Fibroblast of lung (primary cell): ENCODE results near the gene CSAG2.

ENCODE experiments used
- EZH2 ChIP-seq: IDR thresholded peaks from 2 replicates; pipeline ENCODE4 v1.5.1; 2012; ENCODE audit warnings: low read length, control low read depth, mild to moderate bottlenecking; ENCODE audit errors: missing control alignments
- TF ChIP-seq, protein P1 (sequence below), 2 donors: IDR thresholded peaks in 1 of 2; conservative IDR thresholded peaks in 1 of 2; 1 replicate in 1 of 2; 2 replicates in 1 of 2; pipeline ENCODE4 v1.5.1; 2011 to 2012; ENCODE audit warnings: low read length in 2 of 2, control low read depth in 1 of 2, inconsistent platforms in 1 of 2, low read depth in 1 of 2, mild to moderate bottlenecking in 1 of 2

GRCh38 chrX:152658302-152658701, 50.8 kb downstream of the CSAG2 start:
- TF ChIP-seq, protein P1, sequence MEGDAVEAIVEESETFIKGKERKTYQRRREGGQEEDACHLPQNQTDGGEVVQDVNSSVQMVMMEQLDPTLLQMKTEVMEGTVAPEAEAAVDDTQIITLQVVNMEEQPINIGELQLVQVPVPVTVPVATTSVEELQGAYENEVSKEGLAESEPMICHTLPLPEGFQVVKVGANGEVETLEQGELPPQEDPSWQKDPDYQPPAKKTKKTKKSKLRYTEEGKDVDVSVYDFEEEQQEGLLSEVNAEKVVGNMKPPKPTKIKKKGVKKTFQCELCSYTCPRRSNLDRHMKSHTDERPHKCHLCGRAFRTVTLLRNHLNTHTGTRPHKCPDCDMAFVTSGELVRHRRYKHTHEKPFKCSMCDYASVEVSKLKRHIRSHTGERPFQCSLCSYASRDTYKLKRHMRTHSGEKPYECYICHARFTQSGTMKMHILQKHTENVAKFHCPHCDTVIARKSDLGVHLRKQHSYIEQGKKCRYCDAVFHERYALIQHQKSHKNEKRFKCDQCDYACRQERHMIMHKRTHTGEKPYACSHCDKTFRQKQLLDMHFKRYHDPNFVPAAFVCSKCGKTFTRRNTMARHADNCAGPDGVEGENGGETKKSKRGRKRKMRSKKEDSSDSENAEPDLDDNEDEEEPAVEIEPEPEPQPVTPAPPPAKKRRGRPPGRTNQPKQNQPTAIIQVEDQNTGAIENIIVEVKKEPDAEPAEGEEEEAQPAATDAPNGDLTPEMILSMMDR (conservative IDR thresholded peaks at IDR 0.05 in 1 of 2, IDR thresholded peaks at IDR 0.05 in 1 of 2; ENCODE audit: low read depth in 1 of 2, low read length in 2 of 2): no peak
- TF ChIP-seq EZH2: no peak
